ENCODE data around the gene FES. TPM values are rescaled to one million over a fixed set of nuclear protein-coding genes. Genes with fewer than 3 reads are reported as not detected.
"Not testable (repeated sequence)": the region's sequence is repeated elsewhere in the genome, so short reads cannot be mapped to it uniquely, and the experiment has no call there.

FES gene
- total RNA-seq, 1 donor: 17.3 TPM

DNA sequence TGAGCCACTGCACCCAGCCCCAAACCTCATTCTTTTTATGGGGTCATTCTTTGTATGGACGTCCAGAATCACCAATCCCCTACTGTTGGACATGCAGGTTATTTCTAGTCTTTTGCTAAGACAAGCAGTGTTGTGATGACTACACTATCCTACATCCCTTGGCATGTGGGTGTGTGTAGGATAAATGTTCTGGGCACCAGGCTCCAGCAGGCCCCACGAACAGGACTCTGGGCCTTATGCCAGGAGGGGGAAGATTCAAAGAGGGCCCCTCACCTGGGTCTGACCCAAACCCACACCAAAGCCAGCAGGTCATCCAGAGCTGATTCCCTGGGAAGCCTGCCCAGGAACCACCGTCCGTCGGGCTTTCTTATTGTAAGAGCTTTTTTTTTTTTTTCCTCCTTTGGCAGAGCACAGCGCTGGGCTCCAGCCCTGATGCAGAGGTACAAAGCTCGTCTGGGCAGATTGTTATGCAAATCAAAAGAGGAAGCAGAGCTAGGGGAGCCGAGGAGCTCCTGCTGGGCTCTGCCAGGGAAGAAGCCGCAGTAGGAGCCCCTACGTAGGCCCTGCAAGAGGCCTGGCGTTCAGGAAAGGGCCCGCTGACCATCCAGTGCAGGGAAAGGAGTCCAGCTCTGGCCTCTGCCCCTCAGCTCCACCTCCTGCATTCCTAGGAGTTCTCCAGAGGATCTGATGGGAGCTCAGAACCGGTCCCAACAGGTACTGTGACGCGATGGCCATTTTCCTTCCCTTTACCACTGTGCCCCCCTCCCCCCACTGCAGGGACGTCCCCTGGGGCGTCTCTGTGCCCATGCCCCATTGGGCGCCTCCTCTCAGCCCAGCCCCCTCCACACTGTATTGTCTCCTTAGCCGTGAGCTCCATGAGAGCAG lies 44.9 kb upstream of the FES start:
- no peak for DNase-seq (ENCODE audit: low read depth)
- H3K4me3 ChIP-seq (ENCODE audit: low read depth, low read length): no peak overlapping the region
- TF ChIP-seq CTCF (IDR thresholded peaks at IDR 0.05; ENCODE audit: insufficient read depth, low read depth, low read length): no peak

DNA sequence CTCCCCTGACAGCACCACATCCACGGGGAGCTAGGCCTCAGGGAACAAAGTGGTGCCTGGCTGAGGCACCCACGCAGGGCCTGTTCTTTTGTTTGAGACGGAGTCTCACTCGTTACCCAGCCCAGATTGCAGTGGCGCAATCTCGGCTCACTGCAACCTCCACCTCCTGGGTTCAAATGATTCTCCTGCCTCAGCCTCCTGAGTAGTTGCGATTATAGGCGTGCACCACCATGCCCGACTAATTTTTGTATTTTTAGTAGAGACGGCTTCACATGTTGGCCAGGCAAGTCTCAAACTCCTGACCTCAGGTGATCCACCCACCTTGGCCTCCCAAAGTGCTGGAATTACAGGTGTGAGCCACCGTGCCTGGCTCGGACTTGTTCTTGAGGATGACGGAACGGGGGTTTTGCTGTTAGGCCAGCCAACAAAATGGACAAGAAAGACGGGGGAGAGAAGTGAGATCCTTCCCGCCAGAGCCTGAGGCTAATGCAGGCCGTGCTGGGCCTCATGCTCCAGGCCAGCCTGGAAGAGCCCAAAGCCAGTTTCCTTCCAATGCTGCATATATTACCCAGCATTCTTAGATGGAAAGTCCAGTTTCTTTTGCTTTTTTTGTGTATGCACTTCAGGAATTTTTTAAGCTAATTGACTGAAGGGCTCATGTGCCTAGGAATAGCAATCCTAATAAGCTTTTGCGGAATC lies 44.0 kb upstream of the FES start:
- TF ChIP-seq CTCF (IDR thresholded peaks at IDR 0.05; ENCODE audit: insufficient read depth, low read depth, low read length): no peak
- DNase-seq (ENCODE audit: low read depth): no peak

GRCh38 chr15:90840954-90841353 lies 43.4 kb upstream of the FES start:
- peak; percentile 83 for DNase-seq (ENCODE audit: low read depth)
- H3K4me3 ChIP-seq (ENCODE audit: low read depth, low read length): no peak overlapping the region
- TF ChIP-seq CTCF (IDR thresholded peaks at IDR 0.05; ENCODE audit: insufficient read depth, low read depth, low read length): no peak

More for the DNA sequence above, 44.0 kb upstream of the FES start:
- no peak overlapping the region for H3K4me3 ChIP-seq (ENCODE audit: low read depth, low read length)

- H3K4me3 ChIP-seq (ENCODE audit: low read depth, low read length): no peak overlapping the region
- TF ChIP-seq CTCF (IDR thresholded peaks at IDR 0.05; ENCODE audit: insufficient read depth, low read depth, low read length): no peak
- no peak for DNase-seq (ENCODE audit: low read depth)
Measured at GRCh38 chr15:90844696-90845095, 39.6 kb upstream of the FES start.

DNA sequence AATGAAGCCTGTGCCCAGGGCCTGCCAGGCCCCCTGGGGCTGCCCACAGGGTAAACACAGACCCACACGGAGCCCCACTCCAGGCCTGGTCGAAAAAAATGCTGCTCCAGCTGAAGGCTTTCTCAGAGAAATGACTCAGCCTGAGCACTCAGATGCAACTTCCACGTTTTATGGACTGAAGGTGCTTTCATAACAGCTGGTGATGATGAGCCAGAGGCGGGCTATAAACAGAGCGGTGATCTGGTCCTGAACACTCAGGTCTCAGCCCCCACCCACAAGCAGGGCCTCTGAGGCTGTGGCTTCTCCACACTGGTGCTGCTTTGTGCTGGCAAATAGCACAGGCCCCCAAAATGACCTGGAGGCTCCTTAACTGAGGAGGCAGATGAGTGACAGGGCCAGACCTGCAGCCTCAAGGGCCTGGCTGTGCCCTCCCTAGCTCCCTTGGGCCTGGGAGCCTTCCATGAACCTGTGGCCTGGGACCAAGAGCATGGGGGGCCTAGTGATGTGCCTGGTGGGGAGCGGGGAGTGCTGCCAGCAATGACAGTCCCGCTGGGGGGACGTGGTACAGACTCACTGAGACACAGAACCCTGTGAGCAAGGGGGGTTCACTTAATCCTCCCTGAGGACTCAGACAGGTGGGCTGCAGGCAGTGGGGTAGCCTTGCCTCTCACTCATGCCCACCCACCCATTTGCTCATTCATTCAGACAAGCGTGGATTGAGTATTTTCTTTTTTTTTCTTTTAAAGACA lies 38.9 kb upstream of the FES start:
- H3K4me3 ChIP-seq (ENCODE audit: low read depth, low read length): no peak overlapping the region
- TF ChIP-seq CTCF (IDR thresholded peaks at IDR 0.05; ENCODE audit: insufficient read depth, low read depth, low read length): no peak
- DNase-seq (ENCODE audit: low read depth): peak; percentile 94

GRCh38 chr15:90849424-90849823 lies 34.9 kb upstream of the FES start:
- DNase-seq (ENCODE audit: low read depth); H3K4me3 ChIP-seq (ENCODE audit: low read depth, low read length): not testable (repeated sequence)

DNA sequence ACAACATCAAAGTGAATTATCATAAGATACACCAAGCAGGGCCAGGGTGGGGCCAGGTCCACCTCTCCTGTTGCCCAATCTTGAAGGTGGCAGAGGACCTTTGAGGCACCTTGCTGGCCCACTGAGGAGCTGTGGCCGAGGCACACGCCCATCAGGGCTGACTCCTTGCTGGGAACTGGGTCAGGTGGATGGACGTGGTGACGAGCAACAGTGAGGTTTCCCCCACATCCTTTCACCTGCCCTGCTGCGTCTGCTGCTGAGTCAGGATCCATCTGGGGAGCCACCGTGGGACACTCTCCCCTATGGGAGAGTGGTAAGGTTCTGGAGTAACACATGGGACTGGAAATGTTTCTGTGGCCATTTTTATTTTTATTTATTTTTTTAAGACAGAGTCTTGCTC lies 33.2 kb upstream of the FES start:
- no peak for TF ChIP-seq CTCF (IDR thresholded peaks at IDR 0.05; ENCODE audit: insufficient read depth, low read depth, low read length)
- DNase-seq (ENCODE audit: low read depth): no peak
- H3K4me3 ChIP-seq (ENCODE audit: low read depth, low read length): no peak overlapping the region

All from fibroblast of villous mesenchyme (primary cell).